GDM1 (cell line): ENCODE measurements around the gene RTL10.

Source experiments
- DNase-seq: peaks from one replicate; lab custom pipeline; 2025; lab: John Stamatoyannopoulos, UW

Gene RTL10

GRCh38 chr22:19823191-19823901, 31.3 kb downstream of the RTL10 start:
- no peak for DNase-seq

DNA sequence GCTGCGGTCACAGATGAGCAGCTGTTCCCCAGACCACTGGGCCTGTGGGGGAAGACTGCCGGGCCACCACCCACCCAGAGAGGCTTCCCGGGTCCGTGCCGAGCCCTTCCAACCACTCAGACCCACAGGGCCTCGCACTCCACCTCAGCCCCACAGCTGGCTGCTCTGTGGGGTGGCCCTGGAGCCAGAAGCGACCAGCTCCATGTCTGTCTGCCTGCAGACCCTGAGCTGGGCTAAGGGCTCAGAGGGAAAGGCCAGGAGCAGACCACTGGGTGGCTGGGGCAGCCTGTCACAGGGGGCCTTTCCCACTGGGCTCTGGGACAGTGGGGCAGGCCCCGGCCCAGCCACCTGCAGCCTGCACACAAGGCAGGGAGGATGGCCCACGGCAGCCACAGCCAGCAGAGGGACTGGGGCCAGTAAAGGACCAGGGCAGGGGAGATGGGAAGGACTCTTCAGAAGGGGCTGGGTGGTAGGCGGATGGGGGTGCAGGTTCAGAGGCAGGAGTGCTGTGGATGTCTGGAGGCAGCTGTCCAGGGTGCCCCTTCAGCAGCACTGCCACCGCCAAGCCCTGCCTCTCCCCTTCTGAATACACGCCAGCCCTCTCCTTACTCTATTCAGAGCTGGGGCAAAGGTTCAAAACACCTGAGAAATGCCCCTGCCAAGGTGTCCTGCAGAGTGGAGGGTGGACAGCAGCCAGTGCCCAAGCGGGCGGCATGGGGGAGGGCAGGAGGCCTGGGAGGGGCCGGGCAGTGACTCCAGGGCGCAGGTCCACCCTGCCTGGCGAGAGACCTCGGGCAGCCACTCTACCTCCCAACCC, 32.2 kb downstream of the RTL10 start:
- no peak for DNase-seq

DNA sequence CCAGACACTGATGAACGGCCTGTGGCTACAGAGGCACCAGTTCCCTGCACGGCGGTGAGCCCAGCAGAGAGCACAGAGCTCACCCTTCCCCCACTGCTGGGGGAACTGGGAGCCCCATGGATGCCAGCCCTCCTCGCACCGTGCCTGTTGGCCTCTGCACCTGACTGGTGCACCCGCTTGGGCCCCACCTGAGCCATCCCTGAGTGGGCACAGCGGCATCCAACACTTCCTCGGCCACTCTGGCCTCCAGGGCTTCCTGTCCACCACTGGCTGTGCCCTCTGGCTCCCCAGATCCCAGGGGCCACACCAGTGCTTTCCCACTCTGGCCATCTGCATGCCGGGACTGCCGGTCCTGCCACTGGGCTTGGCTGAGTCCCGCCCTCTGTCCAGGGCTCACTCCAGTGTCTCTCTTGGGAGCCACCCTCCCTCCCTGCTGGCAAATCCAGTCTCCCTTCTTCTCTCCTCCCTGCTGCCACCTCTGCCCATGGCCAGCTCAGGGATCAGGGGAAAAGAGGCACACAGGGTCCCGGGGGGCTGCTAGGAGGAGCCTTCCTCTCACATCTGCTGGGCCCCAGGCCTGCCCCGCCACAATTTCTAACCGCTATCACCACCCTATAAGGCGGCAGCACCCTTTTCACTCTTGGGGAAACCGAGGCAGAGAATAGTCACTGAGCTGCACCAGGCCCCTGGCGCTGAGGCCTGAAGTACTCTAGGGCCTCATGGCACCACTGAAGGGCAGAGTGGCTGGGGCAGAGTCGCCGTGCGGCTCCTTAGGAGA, 33.0 kb downstream of the RTL10 start:
- DNase-seq: no peak

- DNase-seq: no peak
Observed at GRCh38 chr22:19820880-19821522, 33.7 kb downstream of the RTL10 start.

DNA sequence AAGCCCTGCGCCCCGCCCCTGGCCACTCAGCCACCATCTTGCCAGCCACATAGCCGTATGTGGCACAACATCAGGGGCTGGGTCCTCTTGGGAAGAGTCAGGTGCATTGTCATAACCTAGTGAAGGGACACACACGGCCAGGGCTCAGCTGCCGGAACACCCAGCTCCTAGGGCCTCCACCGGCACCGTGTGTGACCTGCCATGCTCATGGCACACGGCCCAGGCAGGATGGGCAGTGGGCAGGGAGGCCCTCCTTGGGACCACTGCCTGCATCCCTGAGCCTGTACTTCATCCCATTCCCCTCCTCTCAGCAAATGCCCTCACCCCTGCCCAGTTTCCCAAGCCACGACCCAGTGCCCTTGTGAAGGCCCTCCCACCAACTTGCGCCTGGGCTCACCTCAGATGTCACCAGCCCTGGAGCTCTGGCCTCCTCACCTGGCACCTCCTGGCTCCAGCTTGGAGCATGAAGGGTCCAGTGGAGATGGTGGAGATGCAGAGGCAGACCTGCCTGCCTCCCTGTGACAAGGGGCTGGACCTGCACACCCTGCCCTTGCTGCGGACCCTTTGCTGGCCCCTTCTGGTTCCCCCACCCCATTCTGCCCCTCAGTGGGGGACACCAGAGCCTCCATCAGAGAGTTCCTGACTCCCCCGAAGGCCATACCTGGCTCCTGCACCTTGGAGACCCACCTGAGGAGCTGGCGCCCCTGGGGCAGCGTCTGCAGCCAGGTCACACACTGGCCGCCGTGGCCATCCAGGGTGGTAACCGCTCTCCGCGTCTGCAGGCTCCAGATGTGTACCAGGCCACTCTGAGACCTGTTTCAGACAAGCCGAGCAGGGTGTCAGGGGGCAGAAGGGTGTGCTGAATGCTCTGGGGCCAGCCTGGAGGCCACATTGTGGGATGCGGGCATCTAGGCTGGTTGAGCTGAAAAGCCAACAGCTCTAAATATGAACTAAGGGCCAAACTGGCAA, 34.5 kb downstream of the RTL10 start:
- DNase-seq: no peak

- DNase-seq: no peak
Observed at GRCh38 chr22:19819208-19819910, 35.3 kb downstream of the RTL10 start.

DNA sequence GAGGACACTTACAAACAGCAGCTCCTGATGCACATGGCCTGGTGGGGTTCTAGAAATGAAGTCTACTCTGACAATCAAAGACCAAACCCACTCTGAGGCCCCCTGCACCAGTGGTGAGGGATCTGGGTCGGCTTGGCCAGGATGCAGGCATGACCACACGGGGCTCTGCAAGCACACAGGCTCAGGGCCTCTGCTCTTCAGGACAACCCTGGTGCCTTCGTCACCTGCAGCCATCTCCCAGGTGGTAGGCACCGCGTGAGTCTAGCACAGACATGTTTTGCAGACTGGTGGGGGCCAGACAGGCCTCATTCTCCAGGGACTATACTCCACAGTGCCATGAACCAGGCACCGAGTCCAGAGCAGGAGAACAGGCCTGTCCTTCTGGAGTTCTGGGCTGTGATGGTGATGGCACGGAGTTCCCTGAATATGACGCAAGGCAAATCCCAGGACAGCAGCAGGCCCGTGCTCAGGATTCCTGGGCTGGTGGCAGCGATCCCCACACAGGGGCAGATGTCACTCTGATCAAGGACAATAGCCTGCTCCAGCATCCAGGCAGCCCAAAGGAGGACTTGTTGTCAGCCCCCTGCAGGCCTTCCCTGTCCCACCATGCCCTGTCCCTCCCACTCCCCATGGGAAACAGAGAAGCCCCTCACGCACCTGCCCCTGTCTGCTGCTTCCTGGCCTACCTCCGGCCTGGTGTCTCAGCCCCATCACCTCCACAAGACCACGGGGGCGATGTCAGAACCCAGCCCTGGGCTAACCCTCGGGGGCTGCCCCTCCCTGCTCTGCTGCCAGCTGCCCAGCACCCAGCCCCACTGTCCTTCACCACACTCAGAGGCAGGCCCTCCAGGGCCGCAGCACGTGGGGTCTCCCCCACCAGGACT, 36.1 kb downstream of the RTL10 start:
- no peak for DNase-seq

DNA sequence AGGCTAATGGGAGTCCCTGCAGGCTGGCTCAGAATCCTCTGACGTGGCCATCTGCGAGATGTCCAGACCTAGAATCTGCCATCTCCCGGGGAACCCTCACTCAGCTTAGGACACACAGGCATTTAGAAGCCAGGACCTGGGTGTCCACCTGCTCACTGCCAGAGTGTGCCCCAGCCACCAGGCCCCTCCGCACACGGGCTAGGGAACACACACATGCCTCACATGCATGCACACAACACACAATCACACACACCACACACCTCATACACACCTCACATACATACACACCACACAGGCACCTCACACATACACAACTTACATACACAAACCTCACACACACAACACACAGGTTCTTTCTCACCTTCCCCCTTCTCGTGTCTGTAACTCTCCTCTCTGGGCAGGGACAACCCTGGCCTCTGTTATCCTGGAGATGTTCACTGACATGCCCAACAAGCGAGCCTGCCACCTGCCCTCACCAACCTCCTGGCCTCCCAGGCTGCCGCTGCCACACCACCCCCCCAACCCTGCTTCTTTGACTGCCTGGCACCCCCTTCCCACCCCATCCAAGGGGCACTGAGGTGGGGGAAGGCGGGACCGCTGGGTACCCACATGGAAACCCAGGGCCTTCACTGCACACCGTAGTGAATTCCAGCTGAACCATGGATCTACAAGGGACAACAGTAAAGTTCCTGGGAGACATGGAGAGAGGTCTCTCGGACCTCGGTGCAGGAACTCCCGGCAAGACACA, 38.1 kb downstream of the RTL10 start:
- DNase-seq: no peak

- DNase-seq: no peak
Observed at GRCh38 chr22:19815823-19816290, 38.8 kb downstream of the RTL10 start.

DNA sequence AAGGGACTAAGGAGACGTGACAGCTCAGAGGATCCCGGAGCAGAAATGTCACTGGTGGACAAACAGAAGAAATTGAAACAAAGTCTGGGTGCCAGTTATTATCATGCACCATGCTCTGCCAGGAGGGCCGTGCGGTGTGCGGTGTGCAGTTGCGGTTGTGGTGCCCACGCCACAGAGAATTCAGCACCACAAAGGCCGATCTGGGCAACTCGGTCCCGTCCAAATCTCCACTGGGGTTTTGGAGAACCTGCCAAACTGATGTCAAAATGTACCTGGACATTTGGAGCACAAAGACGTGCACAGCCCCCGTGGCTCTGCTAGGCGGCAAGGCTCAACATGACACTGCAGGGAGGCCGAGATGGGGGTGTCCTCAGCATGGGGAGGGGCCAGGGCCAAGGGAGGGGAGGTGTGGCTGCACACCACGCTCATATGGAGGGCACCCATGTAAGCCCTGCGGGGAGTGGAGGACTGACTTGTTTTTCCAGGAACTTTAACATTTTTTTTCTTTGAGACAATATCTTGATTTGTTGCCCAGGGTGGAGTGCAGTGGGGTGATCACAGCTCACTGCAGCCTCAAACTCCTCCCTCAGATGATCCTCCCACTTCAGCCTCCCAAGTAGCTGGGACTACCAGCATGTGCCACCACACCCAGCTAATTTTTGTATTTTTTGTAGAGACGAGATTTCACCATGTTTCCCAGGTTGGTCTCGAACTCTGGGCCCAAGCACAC, 39.4 kb downstream of the RTL10 start:
- no peak for DNase-seq

- no peak for DNase-seq
Observed at GRCh38 chr22:19814428-19814827, 40.2 kb downstream of the RTL10 start.

- no peak for DNase-seq
Observed at GRCh38 chr22:19812910-19813309, 41.8 kb downstream of the RTL10 start.

DNA sequence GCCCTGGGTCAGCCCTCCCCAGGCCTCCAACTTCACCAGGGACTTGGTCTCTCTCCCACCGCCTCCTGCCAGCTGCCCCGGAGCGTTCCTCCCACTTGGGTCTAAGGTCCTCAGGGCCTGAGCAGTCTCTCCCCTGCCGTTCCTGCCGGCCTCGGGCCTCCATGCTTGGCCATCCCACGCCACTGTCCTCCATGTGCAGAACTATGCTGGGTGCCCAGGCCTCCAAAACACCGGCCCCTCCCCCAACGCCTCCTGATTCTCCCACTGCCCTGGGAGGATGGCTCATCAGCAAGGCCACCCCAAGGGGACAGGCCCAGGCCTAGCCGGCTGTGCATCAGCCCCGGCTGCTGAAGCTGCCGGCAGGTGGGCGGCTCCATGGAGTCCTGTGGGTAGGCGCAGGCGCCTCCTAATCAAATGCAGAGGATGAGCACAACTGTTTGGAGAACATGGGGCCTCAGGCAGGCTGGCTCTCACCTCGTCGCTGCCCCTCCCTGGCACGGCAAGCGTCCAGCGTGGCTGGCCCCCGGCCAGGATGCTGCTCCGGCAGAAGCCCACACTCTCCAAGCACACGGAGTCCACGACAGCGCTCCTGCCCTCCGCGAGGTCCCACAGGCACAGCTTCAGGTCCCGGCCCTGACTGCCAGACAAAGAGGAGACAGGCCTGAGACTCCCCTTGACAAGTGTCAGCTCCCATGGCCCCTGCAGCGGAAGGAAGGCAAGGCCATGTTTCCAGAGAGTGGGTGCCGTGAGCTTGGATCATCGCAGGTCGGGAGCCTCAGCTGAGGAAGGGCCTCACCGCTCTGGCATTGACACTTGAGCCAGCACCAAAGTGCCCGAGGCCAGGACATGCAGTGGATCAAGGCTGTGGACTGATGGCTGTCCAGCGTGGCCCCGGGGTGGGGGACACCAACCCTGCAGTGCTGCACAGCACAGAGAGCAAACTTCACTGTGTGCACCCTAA, 42.6 kb downstream of the RTL10 start:
- no peak for DNase-seq

DNA sequence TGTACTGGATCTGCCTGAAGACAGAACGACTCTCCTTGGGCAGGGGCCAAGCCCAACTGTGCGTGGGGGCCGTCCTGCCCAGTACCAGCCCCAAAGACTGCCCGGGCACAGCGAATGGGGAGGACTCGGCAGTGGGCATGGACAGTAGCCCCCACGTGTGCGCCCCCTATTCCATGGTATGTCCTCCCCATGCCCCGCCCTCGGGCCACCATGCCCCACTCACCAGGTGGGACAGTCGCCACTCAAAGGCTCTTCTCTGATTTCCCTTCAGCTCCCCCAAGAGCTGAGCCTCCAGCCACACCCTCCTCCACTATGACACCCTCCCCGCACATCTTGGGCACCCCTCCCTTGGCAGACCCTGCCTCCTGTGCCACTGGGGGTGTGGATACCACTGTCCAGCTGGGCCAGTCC, 43.5 kb downstream of the RTL10 start:
- DNase-seq: no peak

GRCh38 chr22:19810381-19811201, 44.1 kb downstream of the RTL10 start:
- DNase-seq: no peak

DNA sequence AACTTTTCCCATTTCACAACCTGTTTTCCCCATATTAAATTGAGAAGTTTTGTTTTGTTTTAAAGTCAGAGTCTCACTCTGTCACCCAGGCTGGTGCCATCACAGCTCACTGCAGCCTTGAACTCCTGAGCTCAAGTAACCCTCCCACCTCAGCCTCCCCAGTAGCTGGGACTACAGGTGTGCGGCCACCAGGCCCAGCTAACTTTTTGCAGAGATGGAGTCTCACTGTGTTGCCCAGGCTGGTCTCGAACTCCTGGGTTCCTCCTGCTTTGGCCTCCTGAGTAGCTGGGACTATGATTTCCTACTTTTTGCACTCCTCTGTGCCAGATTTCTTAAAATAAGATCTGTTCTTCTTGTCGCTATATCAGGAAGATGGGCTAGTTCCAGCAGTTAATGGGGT, 44.9 kb downstream of the RTL10 start:
- no peak for DNase-seq
